A549 treated with AZD2906 at 1 μM for 4 hours (cell line): Measurements from ENCODE around the gene PDCD5. TPM values are rescaled to one million over a fixed set of nuclear protein-coding genes. Genes with fewer than 3 reads are reported as not detected.

Experiments
- total RNA-seq: library from RNA; stranded (reverse); fragments of 200-300 nt; extraction: Qiagen RNA extraction; gene quantifications from 5 replicates; pipeline ENCODE4 v1.2.3, GENCODE V29; 2022

The PDCD5 gene, protein sequence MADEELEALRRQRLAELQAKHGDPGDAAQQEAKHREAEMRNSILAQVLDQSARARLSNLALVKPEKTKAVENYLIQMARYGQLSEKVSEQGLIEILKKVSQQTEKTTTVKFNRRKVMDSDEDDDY
- 405 to 467 TPM (median 439 TPM) in 5 replicates for total RNA-seq

GRCh38 chr19:32580901-32581704, at the start of gene PDCD5:
PDCD5 (plus strand) TSS chr19:32581190; CDS start chr19:32581262, 72 bp downstream.

Other genes with a start within 250 kb of the PDCD5 start
- gene ZNF507, start 235.6 kb upstream of the PDCD5 start, total RNA-seq = 12.5 to 17.5 TPM (median 16.0 TPM) in 5 replicates
- gene DPY19L3, start 175.4 kb upstream of the PDCD5 start, total RNA-seq = 12.5 to 15.6 TPM (median 12.8 TPM) in 5 replicates
- gene ANKRD27, start 94.0 kb downstream of the PDCD5 start, total RNA-seq = 35.3 to 49.1 TPM (median 43.7 TPM) in 5 replicates
- 0.31 to 0.51 TPM (median 0.46 TPM) in 5 replicates for gene RGS9BP, start 94.7 kb downstream of the PDCD5 start, total RNA-seq
- gene NUDT19, start 110.6 kb downstream of the PDCD5 start, total RNA-seq = 31.6 to 36.1 TPM (median 34.1 TPM) in 5 replicates
- gene TDRD12, start 138.6 kb downstream of the PDCD5 start, total RNA-seq = 0.10 to 0.23 TPM (median 0.19 TPM) in 5 replicates